ENCODE data around the gene GPRC5C. TPM values are rescaled to one million over a fixed set of nuclear protein-coding genes. Genes with fewer than 3 reads are reported as not detected.

The GPRC5C gene
- total RNA-seq, 1 donor from 2014 or later = 93.3 TPM

GRCh38 chr17:74407384-74407783, 24.5 kb upstream of the GPRC5C start:
- H3K27me3 Mint-ChIP-seq (ENCODE audit: unreplicated experiment) = peaks cover 11% of the 10 kb centered on the region
- no peak overlapping the region for H3K4me3 Mint-ChIP-seq (ENCODE audit: unreplicated experiment)
- no peaks in the 10 kb centered on the region for H3K36me3 Mint-ChIP-seq (ENCODE audit: unreplicated experiment)
- DNase-seq = no peak
- no peak for TF ChIP-seq CTCF (IDR thresholded peaks at IDR 0.05; ENCODE audit: partially characterized antibody, unreplicated experiment)
- H3K4me1 Mint-ChIP-seq (ENCODE audit: low read depth, unreplicated experiment) = peaks cover 16% of the 10 kb centered on the region
- peaks cover 1% of the 10 kb centered on the region for H3K9me3 Mint-ChIP-seq (ENCODE audit: unreplicated experiment)
- H3K27ac Mint-ChIP-seq (ENCODE audit: unreplicated experiment) = no peak overlapping the region

- Mint-ChIP-seq H3K4me1 (ENCODE audit: low read depth, unreplicated experiment) (peaks cover 16% of the 10 kb centered on the region), H3K27ac (ENCODE audit: unreplicated experiment) (no peak overlapping the region), H3K27me3 (ENCODE audit: unreplicated experiment) (peaks cover 11% of the 10 kb centered on the region), H3K36me3 (ENCODE audit: unreplicated experiment) (no peaks in the 10 kb centered on the region), H3K4me3 (ENCODE audit: unreplicated experiment) (no peak overlapping the region), H3K9me3 (ENCODE audit: unreplicated experiment) (peaks cover 1% of the 10 kb centered on the region)
- DNase-seq = no peak
- no peak for TF ChIP-seq CTCF (IDR thresholded peaks at IDR 0.05; ENCODE audit: partially characterized antibody, unreplicated experiment)
Measured at GRCh38 chr17:74408262-74408661, 23.6 kb upstream of the GPRC5C start.

- peaks cover 10% of the 10 kb centered on the region for H3K27me3 Mint-ChIP-seq (ENCODE audit: unreplicated experiment)
- no peak overlapping the region for H3K4me3 Mint-ChIP-seq (ENCODE audit: unreplicated experiment)
- peaks cover 11% of the 10 kb centered on the region for H3K4me1 Mint-ChIP-seq (ENCODE audit: low read depth, unreplicated experiment)
- no peak for TF ChIP-seq CTCF (IDR thresholded peaks at IDR 0.05; ENCODE audit: partially characterized antibody, unreplicated experiment)
- no peaks in the 10 kb centered on the region for H3K36me3 Mint-ChIP-seq (ENCODE audit: unreplicated experiment)
- H3K27ac Mint-ChIP-seq (ENCODE audit: unreplicated experiment) = no peak overlapping the region
- H3K9me3 Mint-ChIP-seq (ENCODE audit: unreplicated experiment) = peaks cover 1% of the 10 kb centered on the region
- no peak for DNase-seq
Measured at GRCh38 chr17:74408815-74409214, 23.1 kb upstream of the GPRC5C start.

GRCh38 chr17:74410001-74410443, 21.9 kb upstream of the GPRC5C start:
- Mint-ChIP-seq H3K36me3 (ENCODE audit: unreplicated experiment) (no peaks in the 10 kb centered on the region), H3K27me3 (ENCODE audit: unreplicated experiment) (peaks cover 11% of the 10 kb centered on the region), H3K4me1 (ENCODE audit: low read depth, unreplicated experiment) (peaks cover 4% of the 10 kb centered on the region), H3K9me3 (ENCODE audit: unreplicated experiment) (no peaks in the 10 kb centered on the region), H3K4me3 (ENCODE audit: unreplicated experiment) (no peak overlapping the region), H3K27ac (ENCODE audit: unreplicated experiment) (no peak overlapping the region)
- DNase-seq = no peak
- no peak for TF ChIP-seq CTCF (IDR thresholded peaks at IDR 0.05; ENCODE audit: partially characterized antibody, unreplicated experiment)

DNA sequence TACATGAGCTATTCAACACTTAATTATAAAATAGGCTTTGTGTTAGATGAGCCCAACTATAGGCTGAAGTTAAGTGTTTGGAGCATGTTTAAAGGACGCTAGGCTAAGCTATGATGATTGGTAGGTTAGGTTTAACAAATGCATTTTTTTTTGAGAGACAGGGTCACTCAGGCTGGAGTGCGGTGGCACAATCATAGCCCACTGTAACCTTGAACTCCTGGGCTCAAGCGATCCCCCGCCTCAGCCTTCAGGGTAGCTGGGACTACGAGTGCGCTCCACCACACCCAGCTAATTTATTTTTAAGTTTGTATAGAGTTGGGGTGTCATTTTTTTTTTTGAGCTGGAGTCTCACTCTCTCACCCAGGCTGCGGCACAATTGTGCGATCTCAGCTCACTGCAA, 19.3 kb upstream of the GPRC5C start:
- peaks cover 8% of the 10 kb centered on the region for H3K27me3 Mint-ChIP-seq (ENCODE audit: unreplicated experiment)
- no peak overlapping the region for H3K27ac Mint-ChIP-seq (ENCODE audit: unreplicated experiment)
- H3K4me3 Mint-ChIP-seq (ENCODE audit: unreplicated experiment) = no peak overlapping the region
- TF ChIP-seq CTCF (IDR thresholded peaks at IDR 0.05; ENCODE audit: partially characterized antibody, unreplicated experiment) = no peak
- DNase-seq = no peak
- H3K36me3 Mint-ChIP-seq (ENCODE audit: unreplicated experiment) = no peaks in the 10 kb centered on the region
- H3K4me1 Mint-ChIP-seq (ENCODE audit: low read depth, unreplicated experiment) = peaks cover 6% of the 10 kb centered on the region
- no peaks in the 10 kb centered on the region for H3K9me3 Mint-ChIP-seq (ENCODE audit: unreplicated experiment)

All from glutamatergic neuron (in vitro differentiated cells).